Measurements from ENCODE around the gene ZNF341.
"Not testable (repeated sequence)": the region's sequence is repeated elsewhere in the genome, so short reads cannot be mapped to it uniquely, and the experiment has no call there.

The ZNF341 gene

DNA sequence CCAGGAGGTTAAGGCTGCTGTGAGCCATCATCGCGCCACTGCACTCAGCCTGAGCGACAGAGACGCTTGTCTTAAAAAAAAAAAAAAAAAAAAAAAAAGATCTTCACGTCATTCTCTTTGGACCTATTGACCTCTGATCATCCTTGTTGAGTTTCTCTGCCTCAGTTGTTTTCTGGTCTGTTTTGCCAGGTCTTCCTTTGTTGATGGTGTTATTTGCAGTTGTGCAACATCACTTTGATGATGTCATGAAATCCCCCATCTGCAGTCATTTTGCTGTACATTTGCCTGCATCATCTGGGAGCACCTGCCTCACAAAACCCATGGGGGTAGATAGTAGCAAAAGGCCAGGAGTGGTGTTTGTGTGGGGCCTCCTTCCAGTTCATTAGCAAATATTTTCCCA is 40.1 kb downstream of the ZNF341 start:
- DNase-seq: no peak

DNA sequence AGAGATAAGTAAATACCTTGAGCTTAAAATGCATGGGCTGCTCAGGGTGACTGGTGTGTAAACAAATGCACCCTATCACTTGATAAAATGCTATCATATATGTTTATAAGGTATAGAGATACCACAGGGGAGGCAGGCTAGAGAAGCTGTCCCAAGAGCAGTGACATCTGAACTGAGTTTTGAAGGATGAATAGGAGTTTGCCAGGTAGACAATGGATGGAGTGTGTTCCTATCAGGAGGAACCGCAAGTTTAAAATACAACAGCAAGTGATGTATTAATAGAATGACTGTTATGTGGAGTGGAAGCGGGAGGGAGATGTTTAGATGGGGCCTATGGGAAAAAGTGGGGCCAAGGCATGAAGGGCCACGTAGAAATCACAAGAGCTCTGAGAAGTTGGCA is 40.6 kb downstream of the ZNF341 start:
- no peak for DNase-seq

DNA sequence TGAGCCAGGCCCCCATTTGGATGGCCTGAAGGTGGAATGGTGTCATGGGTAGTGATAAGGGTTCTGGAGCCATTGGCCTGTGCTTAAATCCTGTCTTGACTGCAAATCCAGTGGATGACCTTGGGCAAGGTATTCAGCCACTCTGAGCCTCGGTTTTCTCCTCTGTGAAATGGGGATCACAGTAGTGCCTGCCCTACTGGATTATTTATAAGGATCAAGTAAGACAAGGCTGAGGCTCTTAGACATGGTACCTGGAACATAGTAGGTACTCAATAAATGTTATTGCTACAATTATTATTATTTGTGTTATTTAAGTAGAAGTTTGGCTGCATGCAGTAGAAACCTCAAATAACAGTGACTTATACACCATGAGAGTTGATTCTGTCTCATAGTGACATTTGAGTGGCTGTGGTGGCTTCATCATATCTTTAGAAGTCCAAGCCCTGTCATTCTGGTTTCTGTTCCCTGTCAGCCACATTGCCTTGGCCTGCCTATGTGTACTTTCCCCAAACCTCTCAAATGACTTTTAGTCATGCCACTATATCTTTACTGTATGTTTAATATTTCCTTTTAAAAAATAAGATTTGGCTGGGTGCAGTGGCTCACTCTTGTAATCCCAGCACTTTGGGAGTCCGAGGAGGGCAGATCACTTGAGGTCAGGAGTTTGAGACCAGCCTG is 41.8 kb downstream of the ZNF341 start:
- no peak for DNase-seq

DNA sequence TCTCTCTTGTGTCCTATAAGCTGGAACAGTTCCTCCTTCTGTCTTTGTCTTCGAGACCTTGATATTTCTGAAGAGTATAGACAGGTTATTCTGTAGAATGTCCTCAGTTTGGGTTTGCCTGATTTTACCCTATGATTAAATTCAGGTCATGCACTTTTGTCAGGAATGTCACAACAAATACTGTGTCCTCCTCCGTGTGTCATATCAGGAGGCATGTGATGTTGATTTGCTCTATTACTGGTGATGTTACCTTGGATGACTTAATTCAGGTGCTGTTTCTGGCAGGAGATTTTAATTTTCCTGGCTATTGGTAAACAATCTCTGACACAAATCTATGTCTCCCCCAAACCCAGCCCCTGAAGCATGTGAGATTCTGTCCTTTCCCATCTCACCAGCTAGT is 46.0 kb downstream of the ZNF341 start:
- no peak for DNase-seq

DNA sequence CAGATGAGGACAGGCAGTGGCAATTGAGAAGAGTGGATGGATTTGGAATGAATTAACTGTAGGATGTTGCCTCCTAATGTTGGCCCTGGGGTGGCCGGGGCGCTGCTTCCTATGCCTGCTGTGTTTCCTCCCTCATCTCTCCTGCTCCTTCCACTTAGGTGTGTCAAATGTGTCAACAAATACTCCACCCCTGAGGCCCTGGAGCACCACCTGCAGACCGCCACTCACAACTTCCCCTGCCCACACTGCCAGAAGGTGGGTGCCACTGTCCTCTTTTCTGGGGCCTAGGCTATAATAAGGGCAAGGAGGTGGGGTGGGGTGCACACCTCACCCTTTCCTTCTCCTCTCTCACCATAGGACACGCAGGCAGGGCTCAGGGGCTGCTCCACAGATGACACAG is 49.3 kb downstream of the ZNF341 start:
- no peak for DNase-seq

DNA sequence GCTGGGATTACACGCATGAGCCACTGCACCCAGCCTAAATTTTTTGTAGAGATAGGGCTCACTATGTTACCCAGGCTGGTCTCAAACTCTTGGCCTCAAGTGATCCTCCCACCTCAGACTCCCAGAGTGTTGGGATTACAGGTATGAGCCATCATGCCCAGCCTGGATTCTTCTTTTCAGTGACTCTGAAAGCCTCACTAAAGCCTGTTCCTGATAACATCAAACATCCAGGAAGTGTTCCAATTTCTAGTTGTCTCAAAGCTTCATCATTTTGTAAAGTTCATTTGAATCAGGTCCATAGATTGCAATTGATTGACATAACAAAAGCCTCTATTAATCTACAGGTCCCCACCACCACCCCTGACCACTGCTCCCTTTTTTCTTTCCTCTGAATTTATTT is 50.1 kb downstream of the ZNF341 start:
- no peak for DNase-seq

DNA sequence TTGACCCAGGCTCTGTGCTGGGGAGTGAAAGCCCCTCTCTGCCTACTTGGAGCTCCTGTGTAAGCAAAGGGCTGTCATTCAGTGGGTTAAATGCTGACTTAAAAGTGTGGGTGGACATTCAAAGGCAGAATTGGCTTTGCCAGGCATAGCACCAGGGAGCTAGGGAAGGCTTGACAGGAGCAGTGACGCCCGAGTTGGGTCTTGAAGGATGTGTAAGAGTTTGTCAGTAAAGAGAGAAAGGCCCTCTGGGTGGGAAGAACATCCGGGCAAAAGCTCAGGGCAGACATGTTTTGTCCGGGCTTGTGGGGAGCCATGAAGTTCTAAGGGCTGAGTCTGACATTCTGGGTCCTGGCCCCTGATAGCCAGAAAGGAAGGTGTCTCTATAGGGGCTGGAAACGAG is 51.5 kb downstream of the ZNF341 start:
- DNase-seq: no peak

DNA sequence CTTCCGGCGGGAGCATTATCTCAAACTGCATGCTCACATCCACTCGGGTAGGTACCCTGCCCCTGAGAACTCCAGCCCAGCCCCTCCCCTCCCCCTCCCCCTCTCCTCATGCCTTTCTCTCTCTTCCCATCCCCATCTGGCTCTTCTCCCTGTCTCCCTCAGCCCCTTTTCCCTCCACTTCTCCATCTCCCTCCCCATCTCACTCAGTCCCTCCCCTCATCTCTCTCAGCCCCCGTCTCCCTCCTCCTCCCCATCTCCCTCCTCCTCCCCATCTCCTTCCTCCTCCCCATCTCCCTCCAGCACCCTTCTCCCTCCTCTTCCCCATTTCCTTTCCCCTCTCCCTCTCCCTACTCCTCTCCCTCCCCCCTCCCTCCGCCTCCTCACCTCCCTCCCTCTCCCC is 52.0 kb downstream of the ZNF341 start:
- DNase-seq: no peak

DNA sequence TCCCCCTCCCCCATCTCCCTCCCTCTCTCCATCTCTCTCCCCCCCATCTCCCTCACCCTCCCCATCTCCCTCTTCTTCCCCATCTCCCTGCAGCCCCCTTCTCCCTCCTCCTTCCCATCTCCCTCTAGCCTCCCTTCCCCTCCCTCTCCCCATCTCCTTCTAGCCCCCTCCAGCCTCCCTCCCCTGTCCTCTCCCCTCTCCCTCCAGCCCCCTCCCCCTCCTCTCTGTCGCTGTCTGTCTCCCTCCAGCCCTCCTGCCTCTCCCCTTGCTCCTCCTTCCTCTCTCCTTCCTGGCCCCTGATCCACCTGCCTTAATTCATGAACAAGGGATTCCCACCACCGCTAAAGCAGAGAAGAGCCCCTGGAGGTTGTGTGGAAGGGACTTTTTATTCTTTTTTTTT is 52.4 kb downstream of the ZNF341 start:
- no peak for DNase-seq

DNA sequence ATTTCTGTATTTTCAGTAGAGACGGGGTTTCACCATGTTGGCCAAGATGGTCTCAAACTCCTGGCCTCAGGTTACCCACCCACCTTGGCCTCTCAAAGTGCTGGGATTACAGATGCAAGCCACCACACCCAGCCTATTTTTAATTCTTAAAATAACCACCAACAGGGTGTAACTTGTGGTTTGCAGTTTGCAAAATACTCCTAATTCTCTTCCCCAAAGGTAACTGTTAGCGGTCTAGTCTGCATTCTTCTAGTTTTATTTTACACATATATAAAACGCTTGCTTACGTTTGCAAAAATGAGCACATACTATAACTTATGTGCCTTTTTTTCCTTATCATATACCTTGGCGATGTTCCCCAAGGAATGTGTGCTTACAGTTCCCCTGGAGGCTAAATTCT is 53.7 kb downstream of the ZNF341 start:
- DNase-seq: no peak

DNA sequence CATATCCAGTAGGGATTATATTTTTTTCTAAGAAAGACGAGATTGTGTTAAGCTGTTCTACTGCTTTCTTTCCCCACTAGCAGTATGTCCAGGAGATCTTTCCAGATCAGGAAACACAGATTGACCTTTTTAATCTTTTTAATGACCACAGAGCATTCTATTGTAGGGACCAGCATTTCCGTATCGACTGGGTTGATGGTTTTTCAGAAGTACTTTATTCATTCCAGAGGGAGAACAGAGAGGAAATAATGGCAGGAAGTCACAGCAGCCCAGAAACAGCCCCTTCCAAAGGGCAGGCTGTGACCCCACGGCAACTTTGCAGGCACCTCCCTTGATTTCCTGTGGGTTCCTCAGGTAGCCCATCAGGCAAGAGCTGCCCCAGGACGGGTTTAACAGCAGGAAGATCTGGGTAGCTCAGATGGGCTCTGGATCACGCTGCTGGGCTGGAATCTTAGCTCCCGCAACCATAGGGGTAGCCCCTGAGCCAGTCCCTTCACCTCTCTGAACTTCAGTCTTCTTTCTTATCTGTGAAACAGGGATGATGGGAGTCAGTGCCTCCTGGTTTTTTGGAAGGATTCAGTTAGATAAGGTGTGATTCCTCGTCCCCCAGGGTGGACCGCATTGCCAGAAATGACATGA is 55.6 kb downstream of the ZNF341 start:
- no peak for DNase-seq

DNA sequence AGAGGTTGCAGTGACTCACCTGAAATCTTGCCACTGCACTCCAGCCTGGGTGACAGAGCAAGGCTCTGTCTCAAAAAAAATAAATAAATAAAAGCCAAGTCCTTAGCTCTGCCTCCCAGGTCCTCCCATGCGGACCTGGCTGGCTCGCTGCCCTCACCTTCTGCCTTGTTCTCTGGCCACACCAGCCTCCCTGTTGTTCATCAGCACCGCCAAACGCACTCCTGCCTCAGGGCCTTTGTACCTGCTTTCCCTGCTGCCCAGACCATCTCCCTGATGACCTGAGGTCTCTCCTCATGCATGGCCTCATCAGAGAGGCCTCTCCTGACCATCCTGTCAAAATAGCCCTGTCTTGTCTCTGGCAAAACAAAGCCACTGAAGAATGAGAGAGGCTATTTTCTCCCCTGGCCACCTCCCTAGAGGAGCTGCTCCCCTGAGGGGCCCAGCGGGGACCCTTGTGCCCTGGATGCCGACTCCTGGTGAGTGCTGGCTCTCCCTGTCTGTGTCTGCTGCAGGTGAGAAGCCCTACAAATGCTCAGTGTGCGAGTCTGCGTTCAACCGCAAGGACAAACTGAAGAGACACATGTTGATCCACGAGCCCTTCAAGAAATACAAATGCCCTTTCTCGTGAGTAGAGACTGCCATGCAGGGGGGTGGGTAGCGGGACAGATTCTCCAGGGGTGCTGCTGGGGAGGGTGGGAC is 56.7 kb downstream of the ZNF341 start:
- no peak for DNase-seq

DNA sequence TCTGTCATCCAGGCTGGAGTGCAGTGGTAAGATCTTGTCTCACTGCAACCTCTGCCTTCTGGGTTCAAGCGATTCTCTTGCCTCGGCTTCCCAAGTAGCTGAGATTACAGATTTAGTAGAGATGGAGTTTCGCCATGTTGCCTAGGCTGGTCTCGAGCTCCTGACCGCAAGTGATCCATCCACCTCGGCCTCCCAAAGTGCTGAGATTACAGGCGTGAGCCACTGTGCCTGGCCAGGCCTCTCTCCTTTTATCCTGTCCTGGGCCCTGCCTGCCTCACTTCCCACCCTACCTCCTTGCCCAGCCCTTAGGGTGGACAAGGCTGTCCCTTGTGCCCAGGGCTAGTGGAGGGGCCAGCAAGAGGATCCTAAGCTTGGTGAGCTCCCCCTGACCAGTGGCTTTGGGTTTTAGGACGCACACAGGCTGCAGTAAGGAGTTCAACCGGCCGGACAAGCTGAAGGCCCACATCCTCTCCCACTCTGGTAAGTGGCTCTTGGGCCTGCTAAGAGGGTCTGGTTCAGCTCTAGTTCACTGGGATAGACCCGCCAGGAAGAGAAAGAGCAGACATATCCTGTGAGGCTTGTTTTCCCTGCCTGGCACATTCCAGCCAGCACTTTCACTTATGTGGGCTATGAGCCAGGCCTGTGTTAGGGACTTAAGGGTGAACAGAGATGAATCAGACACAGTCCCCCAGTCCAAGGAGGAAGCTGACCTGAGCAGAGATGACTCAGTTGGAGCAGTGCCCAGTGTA is 57.5 kb downstream of the ZNF341 start:
- no peak for DNase-seq

DNA sequence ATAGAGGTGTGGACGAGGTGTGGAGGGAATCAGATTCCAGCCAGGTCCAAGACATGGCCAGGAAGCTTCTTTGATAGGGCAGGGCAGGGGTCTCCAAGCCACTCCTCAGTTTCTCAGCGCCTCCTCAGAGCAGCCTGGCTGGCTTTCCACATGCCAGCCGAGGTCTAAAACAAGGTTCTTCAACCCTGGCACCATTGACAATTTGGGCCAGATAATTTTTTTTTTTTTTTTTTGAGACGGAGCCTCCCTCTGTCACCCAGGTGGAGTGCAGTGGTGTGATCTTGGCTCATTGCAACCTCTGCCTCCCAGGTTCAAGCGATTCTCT is 58.0 kb downstream of the ZNF341 start:
- DNase-seq: no peak

DNA sequence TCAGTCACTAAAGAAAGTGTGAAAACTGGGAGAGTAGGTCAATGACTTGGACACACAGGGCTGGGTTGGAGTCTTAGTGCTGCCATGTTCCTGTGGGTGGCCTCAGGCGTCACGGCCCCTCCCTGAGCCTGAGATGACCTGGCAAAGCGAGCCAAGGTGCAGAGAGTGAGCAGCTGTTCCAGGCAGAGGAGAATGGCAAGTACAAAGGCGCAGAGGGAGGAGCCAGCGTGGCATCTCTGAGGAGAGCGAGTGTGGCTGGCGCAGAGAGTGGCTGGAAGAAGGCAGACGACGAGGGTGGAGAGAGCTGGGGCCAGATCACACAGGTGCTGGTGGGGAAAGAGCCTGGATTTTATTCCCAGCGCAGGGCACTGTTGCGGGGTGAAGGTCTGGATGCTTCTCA is 58.8 kb downstream of the ZNF341 start:
- DNase-seq: no peak

DNA sequence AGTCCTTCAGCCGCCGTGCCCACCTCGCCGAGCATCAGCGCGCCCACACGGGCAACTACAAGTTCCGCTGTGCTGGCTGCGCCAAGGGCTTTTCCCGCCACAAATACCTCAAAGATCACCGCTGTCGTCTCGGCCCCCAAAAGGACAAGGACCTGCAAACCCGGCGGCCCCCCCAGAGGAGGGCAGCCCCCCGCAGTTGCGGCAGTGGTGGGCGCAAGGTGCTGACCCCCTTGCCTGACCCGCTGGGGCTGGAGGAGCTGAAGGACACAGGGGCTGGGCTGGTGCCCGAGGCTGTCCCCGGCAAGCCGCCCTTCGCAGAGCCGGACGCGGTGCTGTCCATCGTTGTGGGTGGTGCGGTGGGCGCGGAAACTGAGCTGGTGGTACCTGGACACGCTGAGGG is 59.2 kb downstream of the ZNF341 start:
- DNase-seq: no peak

DNA sequence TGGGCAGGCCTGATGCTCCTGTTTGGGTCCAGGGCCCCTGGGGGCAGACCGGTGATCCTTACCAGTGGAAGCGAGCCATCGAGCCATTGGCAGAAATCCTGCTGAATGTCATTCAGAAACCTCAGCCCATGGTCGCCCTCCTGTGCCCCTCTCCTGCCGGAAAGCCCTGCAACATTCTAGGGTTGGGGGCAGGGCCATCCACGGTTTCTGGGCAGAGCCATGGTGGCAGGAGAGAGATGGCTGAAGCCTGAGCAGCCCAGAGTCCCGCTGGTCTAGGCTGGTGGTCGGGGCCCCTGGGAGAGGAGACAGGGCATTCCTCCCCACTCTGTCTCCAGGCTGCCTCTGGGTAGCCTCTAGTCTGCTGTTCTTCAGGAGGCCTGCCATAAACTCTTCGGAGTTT is 59.7 kb downstream of the ZNF341 start:
- no peak for DNase-seq

DNA sequence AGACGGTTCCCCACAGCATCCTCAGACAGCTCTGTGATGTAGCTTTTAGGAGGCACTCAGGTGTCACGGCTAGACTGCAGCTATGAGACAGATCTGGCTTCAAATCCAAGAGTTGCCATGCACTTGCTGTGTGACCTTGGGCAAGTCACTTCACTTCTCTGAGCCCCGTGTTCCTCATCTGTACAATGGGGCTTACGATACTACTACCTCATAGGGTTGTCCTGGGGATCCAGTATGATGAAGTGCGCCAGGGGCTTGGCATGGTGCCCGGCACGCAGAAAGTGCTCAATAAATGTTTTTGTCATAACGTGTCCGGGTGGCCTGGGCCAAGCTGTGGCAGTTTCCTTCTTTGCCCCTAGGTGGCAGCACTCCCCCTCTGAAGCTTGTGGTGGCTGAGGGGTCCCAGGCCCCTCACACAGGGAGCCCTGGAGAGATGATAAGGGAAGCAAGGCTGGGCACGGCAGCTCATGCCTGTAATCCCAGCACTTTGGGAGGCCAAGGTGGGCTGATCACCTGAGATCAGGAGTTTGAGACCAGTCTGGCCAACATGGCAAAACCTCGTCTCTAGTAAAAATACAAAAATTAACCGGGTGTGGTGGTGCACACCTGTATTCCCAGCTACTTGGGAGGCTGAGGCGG is 60.3 kb downstream of the ZNF341 start:
- DNase-seq: no peak

DNA sequence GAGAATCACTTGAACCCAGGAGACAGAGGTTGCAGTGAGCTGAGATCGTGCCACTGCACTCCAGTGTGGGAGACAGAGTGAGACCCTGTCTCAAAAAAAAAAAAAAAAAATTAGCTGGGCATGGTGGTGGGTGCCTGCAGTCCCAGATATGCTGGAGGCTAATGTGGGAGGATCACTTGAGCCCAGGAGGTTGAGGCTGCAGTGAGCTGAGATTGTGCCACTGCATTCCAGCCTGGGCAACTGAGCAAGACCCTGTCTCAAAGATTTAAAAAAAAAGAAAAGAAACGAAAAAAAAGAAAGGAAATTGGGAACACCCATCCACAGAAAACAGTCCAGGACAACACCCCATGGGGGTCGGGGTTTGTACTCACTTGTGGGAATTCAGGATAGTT is 60.8 kb downstream of the ZNF341 start:
- DNase-seq: not testable (repeated sequence)

DNA sequence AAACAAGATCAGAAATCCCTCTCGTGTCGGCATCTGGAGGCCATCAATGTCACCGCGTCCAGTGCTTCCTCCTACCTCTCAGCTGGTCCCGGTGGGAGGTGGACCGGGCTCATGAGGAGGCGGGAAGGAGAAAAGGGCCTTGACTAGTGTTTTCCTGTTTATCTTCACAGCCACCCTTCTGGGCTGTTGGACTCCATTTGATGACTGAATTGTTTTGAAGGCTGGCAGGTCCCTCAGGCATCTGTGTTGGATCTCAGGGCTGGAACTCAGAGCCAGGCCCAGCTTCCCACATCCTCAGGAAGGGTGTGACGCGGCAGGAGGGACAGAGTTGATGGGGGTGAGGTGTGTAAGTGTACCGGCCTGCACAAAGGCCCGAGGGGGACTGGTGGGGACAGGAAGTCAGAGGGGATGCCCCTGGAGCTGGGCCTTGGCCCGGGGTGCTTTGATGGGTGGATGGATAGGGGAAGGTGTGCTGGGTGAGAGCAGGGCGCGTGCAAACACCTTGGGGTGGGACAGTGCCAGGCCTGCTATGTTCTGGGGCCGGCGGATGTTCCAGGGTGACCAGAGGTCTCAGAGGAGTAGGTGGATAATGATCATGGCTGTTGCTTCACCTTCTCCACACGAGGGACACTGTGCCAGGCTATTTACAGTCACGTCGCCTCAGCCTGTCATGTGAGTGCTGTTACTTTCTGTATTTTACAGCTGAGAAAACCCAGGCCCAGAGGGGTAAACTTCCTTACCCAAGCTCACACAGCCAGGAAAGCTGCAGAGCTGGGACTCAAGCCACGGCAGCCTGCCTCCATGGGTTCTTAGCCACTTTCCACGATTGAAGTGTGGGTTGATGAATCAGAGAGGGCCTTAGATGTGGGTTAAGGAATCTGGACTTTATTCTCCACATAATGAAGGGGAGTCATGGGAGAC is 61.5 kb downstream of the ZNF341 start:
- no peak for DNase-seq

DNA sequence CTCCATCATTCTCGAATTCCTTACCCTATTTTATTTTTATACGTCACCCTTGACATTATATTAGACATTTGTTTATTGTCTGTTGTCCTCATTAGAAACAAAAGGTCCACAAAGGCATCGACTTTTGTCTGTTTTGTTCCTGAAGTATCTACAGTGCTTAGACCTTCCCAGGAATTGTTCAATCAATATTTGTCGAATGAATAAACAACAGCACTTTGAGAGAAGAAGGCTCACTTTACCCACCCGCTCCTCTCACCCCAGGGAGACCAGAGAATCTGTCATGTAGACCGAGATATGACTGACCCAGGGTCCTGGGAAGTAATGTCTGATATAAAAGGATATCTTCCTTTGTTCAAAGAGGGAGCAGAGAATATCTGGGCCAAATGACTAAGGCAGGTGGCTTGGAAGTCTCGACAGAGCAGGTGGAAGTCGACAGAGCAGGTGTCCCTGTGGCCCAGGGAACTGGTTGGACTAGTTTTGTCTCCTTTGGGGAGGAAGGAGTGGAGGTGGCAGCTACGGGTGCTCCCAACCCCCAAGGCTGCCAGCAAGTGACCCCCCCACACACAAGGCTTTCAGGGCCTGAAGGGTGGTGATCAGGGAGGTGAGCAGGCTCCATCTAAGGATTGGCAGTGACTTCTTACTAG is 64.6 kb downstream of the ZNF341 start:
- DNase-seq: peak; percentile 83

Data from NCI-H748 treated with DMSO at 0.1 percent for 48 hours (cell line).